Measurements from ENCODE around the gene ATXN7. TPM values are rescaled to one million over a fixed set of nuclear protein-coding genes. Genes with fewer than 3 reads are reported as not detected.

Gene ATXN7, protein sequence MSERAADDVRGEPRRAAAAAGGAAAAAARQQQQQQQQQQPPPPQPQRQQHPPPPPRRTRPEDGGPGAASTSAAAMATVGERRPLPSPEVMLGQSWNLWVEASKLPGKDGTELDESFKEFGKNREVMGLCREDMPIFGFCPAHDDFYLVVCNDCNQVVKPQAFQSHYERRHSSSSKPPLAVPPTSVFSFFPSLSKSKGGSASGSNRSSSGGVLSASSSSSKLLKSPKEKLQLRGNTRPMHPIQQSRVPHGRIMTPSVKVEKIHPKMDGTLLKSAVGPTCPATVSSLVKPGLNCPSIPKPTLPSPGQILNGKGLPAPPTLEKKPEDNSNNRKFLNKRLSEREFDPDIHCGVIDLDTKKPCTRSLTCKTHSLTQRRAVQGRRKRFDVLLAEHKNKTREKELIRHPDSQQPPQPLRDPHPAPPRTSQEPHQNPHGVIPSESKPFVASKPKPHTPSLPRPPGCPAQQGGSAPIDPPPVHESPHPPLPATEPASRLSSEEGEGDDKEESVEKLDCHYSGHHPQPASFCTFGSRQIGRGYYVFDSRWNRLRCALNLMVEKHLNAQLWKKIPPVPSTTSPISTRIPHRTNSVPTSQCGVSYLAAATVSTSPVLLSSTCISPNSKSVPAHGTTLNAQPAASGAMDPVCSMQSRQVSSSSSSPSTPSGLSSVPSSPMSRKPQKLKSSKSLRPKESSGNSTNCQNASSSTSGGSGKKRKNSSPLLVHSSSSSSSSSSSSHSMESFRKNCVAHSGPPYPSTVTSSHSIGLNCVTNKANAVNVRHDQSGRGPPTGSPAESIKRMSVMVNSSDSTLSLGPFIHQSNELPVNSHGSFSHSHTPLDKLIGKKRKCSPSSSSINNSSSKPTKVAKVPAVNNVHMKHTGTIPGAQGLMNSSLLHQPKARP
- total RNA-seq: 11.6 and 18.8 TPM in 2 replicates

DNA sequence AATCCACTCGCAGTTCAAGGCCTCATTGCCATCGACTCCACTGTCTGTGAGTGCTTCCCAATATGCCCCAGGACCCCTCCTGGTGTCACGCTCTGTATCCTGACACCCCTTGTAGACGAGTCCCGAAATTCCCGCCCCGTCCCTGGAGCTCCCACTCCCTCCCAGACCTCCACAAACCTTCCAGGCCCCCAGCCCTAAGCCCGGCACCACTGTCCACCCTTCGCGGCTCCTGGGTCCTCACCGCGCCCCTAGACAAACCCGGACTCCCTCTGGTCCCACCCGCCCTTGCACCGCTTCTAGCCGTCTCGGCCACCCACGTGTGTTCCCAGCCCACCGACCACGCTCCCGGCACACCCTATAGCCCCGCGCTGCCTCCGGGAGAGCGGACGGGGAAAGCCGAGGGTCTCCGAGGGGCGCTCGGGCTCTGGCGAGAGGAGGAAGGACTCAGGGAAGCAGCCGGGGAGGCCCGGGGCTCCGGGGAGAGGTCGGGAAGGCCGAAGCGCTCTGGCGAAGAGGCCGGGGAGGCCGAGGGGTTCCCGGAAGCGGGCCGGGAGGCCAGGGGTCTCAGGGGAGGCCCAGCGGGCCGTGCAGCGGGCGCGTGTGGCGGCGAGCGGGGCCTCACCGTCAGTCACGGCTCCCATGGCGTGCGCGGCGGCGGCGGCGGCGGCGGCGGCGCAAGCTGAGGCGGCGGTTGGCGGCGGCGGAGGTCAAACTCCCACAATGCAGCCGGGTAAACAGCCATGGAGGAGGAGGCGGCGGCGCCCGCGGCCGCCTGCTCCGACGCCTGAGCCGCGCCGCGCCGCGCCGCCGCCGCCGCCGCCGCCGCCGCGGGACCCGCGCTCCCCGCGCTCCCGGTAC lies at the start of gene ATXN7, which contains the start of gene THOC7:
Gene ATXN7, plus strand, starts transcription at position 718 of the 858 bp plus-strand sequence. CDS start 48,732 bp downstream, outside the sequence.
Gene THOC7, minus strand, starts transcription at position 656 of the 858 bp plus-strand sequence. Its CDS starts 15 bp downstream, at position 641.

DNA sequence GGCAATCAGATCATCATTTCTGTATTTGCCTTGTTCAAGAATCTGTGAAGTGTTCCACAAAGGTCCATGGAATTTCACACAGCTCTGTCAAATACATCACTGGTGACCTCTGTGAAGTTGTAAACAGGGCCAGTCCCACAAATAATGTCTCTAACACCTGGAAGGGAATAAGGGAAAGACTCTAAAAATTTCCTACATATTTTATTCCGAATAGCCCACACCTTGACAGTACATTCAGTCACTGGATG lies 44.6 kb upstream of the ATXN7 start, which contains the start of gene C3orf49:
Gene C3orf49, plus strand, starts transcription at position 149 of the 248 bp plus-strand sequence. CDS start 173 bp downstream, outside the sequence.

DNA sequence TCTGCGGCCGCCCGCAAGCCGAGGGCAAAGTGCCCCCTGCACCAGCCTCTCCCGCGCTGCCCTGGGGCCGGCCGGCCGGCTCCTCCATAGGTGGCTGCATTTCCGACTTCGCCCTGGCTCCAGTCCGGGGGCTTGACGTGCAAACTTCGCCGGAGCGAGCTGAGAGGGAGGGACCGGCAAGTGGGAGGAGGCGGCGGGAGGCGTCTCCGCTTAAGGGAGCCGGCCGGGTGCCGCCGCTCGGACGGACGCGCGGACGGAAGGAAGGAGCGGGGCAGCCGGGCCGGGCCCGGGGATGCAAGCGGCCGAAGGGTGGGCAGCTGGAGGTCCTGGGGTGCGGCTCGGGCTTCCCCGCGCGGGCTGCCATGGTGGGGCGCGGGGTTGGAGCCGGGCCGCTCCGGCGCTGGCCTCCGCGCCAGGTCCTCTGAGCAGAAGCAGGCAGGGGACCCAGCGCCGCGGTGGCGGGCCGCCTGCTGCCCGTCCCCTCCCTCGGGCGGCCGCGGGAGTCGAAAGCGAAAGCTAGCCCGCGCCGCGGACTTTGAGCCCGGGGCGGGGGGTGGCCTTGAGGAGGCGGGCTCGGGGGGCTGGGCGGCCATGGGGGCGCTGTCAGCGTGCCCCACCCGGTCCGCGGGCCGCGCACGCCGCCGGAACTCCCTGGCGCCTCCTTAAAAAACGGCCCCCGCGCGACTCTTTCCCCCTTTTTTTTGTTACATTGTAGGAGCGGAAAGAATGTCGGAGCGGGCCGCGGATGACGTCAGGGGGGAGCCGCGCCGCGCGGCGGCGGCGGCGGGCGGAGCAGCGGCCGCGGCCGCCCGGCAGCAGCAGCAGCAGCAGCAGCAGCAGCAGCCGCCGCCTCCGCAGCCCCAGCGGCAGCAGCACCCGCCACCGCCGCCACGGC lies 48.5 kb downstream of the ATXN7 start, which contains the start of gene SCAANT1:
Gene SCAANT1, minus strand, starts transcription at position 511 of the 895 bp plus-strand sequence.

DNA sequence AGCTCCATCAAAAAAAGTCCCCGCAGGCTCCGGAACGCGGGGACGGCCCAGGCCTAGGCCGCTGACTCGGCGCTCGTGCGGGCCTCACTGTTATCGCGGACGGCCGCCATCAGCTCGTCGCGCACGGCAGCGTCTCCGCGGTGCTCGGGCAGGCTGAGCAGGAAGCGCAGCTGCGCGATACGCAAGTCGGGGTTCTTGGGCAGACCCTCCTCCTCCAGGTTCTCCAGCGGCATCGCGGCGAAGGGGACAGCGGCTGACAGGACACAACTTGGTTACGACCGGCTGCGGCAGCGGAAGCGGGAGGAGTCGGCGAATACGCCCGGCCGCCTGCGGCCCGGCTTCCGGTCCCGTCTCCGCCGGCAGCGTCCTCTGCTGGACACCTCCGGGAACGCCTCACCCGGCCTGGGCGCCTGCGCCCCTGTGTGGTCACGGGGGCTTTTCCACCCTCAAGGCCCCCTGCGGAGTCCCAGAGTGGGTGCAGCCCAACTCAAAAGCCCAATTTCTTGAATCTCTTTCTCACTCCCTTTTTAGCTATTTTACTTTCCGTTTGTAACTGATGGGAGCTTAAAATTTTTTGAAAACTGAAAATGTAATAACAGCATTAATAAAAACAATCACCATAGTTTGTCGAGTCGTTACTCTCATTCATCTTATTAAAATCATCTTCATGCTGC lies 159.7 kb downstream of the ATXN7 start, which contains the start of gene PSMD6:
Gene PSMD6, minus strand, starts transcription at position 308 of the 674 bp plus-strand sequence. Its CDS starts 75 bp downstream, at position 233.

Small RNAs within 50 kb of the gene (small RNA-seq; reads per million reads assigned to genes)
- gene SCAANT1 (ENCODE audit: low replicate concordance): not detected

Other genes starting within 250 kb of the ATXN7 start
- not detected in 2 replicates for gene SNTN, start 211.2 kb upstream of the ATXN7 start, total RNA-seq
- not detected in 2 replicates for gene C3orf49, start 44.6 kb upstream of the ATXN7 start, total RNA-seq
- 29.8 and 34.8 TPM in 2 replicates for gene THOC7, start 62 bp upstream of the ATXN7 start, total RNA-seq
- gene SCAANT1, start 48.5 kb downstream of the ATXN7 start, total RNA-seq: not detected in 2 replicates
- gene PSMD6, start 159.6 kb downstream of the ATXN7 start, total RNA-seq: 88.6 and 105 TPM in 2 replicates